Activated CD4-positive, alpha-beta T cell treated with anti-CD3 and anti-CD28 coated beads, Interleukin-2, amount 50 U/mL, for 24 hours (primary cell): Measurements from ENCODE around the gene NRAP.

Source experiments
- DNase-seq, 2 donors: peaks; one replicate each; pipeline ENCODE4 v3.0.0-alpha.2; 2020; ENCODE audit warnings: low read depth in 1 of 2, low spot score in 1 of 2

NRAP gene

GRCh38 chr10:113644185-113645120 lies 19.4 kb downstream of the NRAP start:
- DNase-seq: no peak

DNA sequence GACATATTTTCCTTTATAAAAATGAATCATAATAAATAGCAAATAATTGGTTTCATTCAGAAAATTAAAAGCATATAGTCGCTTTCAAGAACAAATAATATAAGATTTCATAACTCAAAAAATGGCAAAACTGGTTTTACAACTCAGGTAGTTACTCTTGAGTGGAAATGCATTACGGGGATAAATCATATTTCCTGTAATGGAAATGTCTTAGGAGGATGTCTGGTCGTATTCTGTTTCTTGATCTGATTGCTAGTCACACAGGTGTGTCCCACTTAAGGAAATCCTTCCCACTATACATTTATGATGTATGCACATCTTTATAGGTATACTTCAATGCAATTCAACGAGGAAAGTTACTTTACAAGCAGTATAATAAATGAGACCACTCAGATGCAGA lies 20.7 kb downstream of the NRAP start:
- DNase-seq: no peak

DNA sequence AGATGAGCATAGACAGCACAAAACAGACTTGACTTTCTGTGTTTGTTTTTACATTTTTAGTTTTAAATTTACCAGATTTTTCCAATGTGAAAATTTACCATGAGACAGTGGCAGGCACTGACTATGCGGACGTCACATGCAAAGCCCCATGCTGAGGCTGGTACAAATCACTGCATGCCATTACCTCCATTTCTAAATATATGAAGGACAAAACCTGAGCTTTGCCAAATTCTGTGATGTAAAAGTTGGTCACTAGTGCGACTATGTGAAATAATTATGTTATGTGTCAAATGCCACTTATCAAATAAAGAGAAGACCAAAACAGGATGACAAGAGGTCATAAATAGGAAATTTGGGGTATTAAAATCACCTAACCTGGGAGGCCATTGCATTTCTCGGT lies 22.1 kb downstream of the NRAP start:
- no peak for DNase-seq

- no peak for DNase-seq
Measured at GRCh38 chr10:113639966-113640365, 23.9 kb downstream of the NRAP start.

GRCh38 chr10:113631684-113632367 lies 32.0 kb downstream of the NRAP start:
- no peak for DNase-seq

DNA sequence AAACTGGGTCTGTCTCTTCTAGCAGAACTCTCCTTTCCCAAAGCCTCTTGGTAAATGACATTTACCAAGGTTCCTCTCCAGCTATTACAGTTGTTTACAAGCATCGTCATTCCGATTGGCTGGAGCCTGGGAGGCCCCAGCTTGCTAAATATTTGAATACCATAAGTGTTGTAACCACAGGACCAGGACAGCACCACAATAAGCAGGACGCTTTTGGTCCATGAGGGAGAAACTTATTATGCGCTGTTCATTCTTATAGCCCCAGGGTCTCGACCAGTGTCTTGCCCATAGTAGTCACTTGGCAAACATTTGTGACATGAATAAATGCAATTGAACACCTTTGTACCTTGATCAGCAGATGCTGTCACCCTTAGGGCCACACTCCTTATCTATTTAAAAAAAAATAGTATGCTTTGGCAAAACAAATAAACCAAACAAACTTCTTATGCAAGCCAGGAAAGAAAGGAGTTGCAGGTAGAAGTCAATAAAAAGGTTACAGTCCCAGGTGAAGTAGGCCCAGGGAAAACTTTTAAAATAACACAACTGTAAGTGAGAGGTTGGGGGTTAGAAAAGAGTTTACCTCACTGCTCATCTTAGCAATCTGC lies 32.8 kb downstream of the NRAP start:
- no peak for DNase-seq

- DNase-seq: no peak
Measured at GRCh38 chr10:113628607-113629153, 35.2 kb downstream of the NRAP start.

DNA sequence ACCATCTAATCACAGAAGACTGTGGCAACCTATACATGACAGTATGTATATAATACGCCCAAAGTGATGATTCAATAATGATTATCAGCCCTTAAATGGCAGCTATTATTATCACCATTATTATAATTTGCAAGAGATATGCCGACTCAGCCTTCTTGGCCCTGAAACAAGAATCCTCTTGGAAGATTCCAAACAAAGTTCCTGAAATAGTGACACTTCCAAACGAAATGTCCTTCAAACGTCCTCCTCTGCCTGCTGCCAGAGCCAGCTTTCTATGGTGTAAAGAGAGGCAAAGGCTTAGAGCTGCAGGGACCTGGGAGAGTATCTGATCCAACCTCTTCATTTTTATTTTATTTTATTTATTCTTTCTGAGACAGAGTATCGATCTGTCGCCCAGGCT lies 36.0 kb downstream of the NRAP start:
- DNase-seq: no peak

- no peak for DNase-seq
Measured at GRCh38 chr10:113626809-113627355, 37.0 kb downstream of the NRAP start.

DNA sequence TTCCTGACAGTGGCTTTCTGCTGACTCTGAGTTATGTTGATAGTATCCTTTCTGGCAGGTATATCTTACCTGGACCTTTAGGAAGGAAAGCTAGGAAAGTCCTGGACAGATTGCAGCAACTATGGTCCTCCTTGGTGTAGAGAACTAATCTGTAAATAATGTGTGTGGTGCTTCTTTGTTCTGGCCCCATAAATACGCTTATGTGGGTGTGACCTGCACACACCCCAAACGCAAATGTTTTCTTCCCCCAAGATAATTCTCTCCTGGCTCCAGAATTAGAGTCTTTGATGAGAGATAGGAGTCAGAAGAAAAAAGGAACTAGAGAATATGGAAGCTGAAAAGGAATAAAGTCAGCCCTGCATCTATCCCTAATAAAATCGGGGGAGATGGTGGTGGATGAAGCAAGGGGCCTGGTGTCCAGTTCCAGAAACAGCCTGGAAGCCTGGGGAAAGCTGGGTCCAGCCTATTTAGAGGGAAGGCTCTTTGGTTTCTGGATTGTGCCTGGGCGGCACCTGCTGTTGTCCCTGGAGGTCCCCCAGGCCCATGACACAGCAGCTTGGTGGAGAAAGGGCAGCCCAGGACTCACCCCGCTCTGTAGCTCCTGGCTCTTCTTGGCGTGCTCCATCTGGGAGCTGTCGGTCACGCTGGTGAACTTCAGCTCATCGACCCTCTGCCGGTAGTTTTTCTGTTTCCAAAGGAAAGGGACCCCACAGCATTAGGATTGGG lies 38.2 kb downstream of the NRAP start:
- no peak for DNase-seq

DNA sequence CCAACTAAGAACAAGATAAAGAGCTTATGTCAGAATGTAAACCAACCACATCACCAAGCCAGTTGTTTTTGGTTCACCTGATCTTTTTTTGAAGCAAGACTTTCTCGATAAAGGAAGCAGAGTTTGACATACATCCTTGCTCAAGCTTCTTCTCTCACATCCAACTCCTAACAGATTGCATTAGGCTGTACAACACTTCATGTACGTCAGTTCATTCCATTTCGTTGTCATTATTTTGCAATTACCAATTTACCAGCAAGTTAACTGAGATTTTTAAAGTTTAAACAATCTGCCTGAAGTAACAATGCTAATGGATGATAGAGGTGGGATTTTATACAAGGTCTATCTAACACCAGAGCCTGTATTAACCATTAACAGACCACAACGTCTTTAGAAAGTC lies 41.0 kb downstream of the NRAP start:
- DNase-seq: no peak

- no peak for DNase-seq
Measured at GRCh38 chr10:113621799-113622198, 42.0 kb downstream of the NRAP start.

DNA sequence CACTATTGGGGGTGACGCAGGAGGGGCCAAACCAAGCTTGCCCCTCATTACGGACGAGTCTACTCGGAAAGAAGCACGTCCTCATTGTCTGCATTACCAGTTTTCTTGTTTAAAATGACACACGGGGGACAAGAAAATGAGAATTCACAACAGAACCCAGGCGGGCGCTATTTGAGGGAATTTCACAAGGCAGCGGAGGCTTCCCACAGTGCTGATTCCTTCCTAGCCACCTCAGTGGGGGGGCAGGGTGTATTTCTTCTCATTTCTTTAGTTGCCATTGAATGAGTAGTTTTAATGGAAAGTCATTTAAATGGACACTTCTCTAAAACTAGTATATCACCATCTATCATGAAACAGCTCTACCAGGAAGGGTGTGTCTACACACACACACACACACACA lies 42.9 kb downstream of the NRAP start:
- no peak for DNase-seq

DNA sequence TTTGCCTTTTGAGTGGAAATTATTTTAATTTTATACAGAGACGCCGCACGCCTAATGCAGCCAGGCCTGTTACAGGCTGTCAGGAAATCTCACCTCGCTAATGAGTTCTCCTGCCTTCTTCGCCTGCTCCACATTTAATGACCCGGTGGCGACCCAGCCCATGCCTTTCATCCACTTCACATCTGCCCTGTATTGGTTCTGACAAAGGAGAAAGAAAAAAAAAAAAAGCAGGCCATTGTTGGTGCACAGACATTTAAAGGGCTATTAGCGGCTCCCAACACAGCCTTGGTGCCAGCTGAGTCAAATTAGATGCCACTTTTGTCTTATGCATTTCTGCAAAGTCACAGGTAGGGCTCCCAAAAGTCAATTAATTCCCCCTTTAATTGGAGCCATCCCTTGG lies 43.3 kb downstream of the NRAP start:
- DNase-seq: no peak

GRCh38 chr10:113619401-113619800 lies 44.4 kb downstream of the NRAP start:
- DNase-seq: no peak

DNA sequence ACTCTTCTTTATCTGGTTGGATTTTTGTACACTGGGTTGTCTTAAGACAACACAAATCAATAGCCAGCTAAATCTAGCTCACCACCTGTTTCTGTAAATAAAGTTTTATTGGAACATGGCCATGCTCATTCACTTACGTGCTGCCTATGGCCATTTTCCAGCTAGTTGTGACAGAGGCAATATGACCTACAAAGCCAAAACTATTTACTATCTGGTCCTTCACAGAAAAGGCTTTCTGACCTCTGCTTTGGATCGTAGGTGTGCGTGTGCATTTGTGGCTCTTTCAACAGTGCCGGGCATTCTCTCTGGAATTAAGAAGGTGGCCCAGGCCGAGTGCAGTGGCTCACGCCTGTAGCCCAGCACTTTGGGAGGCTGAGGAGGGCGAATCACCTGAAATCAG lies 45.5 kb downstream of the NRAP start:
- DNase-seq: no peak

DNA sequence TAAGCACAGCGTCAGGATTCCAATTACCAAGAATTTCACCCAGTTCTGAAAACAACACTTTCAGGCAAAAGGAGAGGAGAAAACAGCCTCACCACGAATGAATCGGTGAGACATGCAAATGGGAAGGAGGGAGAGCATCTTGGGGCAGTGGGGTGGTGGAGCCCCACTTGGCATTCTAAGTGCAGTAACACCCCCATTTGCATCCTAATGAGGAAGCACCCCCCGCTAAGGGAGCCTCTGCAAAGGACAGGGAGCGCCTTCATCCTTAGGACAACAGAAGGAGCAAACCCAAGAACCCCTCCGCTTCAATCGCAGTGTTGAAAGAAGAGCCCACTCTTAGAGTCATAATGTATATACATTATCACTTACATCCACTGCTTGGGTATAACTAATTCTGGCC lies 46.8 kb downstream of the NRAP start:
- no peak for DNase-seq

- DNase-seq: no peak
Measured at GRCh38 chr10:113616244-113617074, 47.4 kb downstream of the NRAP start.

DNA sequence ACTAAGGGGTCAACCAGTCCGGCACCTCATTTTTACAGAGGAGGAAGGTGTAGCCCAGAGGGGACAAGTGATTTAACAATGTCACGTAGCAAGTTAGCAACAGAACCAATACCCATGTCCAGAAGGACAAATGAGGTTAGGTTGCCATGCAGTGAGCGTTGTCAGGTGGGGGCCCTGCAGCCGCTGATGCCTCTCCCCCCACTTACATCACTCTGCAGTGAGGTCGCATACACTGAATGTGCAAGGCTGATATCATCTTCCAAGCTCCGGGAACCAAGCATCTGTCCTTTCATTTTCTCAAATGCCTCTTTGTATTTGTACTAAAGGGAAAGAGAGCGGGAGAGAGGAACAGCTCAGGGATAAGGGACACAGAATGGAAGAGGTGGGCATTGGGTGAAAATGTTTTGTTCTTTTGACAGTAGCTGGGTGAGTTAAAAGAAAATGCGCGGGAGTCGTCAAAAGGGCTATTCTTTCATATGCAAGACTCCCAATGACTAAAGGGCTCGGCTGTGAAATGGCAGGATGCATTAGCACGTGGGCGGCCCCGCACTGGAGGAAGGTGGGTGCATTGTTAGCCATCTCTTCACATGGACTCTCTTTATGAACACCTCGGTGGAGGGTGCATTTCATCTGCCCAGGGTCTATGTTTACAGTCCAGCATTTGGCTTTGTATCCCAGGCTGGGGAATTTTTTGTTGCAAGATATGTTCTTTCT lies 49.7 kb downstream of the NRAP start:
- DNase-seq: no peak
